GM12873 (cell line): ENCODE results near the gene MEIS1.

Experiments used
- TF ChIP-seq, protein P1 (sequence below): IDR thresholded peaks from 2 replicates; pipeline ENCODE4 v1.5.1; 2012; ENCODE audit warnings: low read depth, mild to moderate bottlenecking, moderate library complexity, low read length, control low read depth; ENCODE audit not compliant: insufficient read depth; ENCODE audit errors: missing control alignments

MEIS1 gene

DNA sequence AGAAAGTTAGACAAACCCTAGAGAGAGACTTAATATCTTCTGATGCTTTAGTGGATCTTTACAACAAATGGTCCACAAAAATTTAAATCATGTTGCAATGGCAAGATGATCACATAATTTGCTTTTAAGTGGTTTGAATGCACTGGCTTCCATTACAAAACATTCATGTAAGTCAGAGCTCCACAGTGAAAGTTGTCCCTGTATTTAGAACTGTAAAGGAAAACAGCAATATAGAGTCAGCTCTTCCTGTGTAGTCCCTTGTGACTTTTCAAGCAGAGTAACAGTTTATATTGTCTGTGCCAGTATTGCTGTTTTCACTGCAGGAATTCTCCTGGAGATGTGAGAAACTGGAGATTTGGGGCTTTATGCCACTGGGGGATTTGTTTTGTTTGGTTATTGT is 77.7 kb downstream of the MEIS1 start:
- TF ChIP-seq, protein P1, sequence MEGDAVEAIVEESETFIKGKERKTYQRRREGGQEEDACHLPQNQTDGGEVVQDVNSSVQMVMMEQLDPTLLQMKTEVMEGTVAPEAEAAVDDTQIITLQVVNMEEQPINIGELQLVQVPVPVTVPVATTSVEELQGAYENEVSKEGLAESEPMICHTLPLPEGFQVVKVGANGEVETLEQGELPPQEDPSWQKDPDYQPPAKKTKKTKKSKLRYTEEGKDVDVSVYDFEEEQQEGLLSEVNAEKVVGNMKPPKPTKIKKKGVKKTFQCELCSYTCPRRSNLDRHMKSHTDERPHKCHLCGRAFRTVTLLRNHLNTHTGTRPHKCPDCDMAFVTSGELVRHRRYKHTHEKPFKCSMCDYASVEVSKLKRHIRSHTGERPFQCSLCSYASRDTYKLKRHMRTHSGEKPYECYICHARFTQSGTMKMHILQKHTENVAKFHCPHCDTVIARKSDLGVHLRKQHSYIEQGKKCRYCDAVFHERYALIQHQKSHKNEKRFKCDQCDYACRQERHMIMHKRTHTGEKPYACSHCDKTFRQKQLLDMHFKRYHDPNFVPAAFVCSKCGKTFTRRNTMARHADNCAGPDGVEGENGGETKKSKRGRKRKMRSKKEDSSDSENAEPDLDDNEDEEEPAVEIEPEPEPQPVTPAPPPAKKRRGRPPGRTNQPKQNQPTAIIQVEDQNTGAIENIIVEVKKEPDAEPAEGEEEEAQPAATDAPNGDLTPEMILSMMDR = no peak

GRCh38 chr2:66515743-66516142 is 80.8 kb downstream of the MEIS1 start:
- TF ChIP-seq, protein P1 = no peak

DNA sequence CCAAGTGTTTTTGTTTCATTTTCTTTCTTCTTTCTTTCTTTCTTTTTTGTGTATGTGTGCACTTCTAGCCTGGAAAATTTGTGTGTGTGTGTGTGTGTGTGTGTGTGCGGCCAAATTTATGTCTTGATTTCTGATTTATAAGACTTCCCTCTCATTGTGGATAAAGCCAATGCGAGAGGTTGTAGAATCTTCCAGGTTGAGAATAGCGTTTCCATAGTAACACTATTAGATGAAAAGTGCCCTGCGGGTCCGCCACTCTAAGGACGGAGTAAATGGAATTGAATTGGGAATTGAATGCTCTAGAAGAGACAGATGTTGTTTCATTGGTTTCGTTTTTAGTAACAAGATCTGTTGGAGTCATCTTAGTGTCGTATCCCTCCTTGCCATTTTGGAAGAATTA is 81.6 kb downstream of the MEIS1 start:
- TF ChIP-seq, protein P1 = no peak

- TF ChIP-seq, protein P1 = no peak
Measured at GRCh38 chr2:66517772-66518171, 82.8 kb downstream of the MEIS1 start.

- TF ChIP-seq, protein P1 = no peak
Measured at GRCh38 chr2:66519264-66519843, 84.4 kb downstream of the MEIS1 start.

DNA sequence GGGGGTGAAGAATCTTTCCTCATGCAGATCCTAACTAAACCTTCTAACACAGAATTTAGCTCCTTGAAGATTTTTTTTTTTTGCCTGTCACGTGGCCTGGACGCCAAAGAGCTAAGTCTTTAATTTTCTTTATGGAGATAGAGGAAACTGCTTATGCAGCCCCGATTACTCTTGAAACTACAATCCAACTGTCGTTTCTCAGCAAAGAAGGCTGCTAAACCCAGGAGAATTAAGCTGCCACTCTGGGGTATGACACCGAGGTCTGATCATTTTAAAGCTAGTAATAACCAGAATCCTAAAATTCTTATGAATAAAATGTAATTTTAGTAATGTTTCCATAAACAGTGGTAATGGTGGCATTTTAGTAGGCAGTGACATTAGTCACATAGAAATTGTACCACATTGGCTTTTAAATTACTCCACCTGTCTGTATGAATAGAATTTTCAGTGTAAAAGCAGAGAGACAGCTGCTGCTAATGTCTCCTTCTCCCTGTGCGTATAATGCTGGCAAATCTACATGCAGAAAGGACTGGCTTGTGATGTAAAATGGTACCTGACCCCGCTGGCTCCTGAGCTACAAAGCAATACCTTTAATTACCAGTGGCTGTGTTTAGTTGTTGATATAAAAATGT is 86.5 kb downstream of the MEIS1 start:
- TF ChIP-seq, protein P1 = no peak

- TF ChIP-seq, protein P1 = no peak
Measured at GRCh38 chr2:66522611-66523376, 87.9 kb downstream of the MEIS1 start.
